IPS-NIHi7 (cell line): ENCODE measurements around the gene DYRK2.

Experiments
- DNase-seq: peaks from one replicate; pipeline ENCODE4 v3.0.0; 2012; ENCODE audit warnings: mixed read lengths; ENCODE audit errors: extremely low spot score

Gene DYRK2

DNA sequence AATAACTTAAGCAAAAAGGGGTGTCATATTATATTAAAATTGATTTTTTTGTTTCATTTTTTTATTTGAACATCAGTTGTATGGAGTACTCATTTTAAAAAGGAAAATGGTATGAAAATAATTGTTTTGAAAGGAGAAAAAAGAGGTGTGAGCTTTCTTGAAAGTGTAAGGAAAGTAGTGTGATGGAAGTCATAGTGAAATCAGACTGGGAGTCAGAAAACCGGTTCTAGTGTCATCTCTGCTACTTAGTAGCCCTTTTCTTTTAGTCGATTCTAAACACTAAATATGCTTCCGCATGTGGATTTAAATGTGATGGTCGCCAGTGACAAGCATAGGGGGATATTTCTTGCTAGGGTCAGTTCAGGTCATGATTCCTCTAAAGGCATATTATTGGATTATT lies 1.8 kb upstream of the DYRK2 start:
- DNase-seq, result no peak

DNA sequence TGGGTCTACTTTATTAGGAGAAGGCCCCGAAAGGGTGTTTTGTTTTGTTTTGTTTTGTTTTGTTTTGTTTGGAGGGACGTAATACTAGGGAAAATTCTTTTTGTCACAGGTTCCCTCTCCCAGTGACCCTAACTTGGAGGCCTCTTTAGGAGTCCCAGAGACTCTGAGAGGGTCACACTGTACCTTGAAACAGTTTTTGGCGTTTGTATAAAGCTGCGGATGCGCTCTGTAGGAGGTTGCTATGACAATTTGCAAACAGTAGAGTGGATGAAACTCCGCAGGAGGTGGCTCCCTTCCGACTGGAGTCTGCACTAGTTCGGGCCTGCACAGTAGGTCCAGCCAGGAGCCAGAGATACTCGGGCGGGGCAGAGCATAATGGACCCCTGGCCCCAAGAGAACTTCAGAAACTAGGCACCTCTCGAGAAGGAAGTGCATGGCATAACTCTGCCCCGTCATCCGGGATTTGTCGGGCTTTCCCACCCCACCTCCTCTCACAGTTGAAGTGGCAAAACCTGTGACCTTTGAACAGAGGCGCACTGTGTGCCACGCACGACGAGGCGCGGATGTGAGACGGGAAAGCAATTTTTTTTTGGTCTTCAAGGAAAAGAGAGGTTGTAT lies 1.3 kb upstream of the DYRK2 start:
- no peak for DNase-seq

DNA sequence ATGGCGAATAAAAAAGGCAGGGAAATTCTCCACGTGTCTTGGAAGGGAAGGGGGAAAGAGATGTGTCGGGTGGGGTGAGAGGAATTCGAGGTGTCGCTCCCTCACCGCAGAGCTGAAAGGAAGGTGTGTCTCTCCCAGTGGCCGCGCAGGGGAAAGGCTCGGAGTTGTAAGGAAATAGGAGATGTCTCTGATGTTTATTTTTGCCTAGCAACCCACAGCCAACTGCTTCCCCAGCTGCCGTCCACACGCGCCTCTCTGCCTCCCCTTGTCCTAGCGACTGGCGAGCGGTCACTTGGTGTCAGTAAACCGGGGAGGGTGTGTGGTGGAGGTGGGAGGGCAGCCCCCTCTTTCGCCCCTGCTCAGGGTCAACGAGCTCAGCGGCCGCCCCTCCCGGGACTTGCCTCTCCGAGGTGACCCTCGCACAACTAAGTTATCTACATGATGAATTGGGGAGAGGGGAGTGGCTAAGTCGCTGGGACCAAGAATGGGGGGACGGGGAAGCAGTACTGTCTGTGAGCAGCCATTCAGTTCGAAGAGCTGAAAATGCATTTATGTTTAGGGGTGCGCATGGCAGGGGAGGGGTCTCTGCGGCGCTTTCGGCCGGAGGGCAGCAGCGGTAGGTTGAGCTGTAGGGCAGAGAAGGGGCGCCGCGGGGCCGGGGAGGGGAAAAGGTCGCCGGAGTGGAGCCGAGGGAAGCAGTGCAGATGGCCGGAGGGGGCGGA lies 585 bp upstream of the DYRK2 start:
- peak; percentile 81 for DNase-seq

DNA sequence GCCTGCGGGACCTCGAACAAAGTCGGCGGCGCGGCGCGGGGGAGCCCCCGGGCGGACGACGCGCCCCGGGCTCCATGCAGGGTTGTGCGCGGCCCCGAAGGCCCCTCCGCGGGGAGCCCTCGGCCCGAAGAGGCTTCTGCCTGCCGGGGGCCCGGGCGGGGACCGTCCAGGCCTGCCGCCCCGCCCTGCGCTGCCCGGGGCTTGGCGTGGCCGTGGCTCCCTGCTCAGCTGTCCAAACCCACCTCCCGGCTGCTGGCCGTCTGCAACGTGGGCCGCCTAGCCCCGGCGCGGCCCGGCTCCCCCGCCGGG lies 670 bp downstream of the DYRK2 start:
- DNase-seq, result no peak

DNA sequence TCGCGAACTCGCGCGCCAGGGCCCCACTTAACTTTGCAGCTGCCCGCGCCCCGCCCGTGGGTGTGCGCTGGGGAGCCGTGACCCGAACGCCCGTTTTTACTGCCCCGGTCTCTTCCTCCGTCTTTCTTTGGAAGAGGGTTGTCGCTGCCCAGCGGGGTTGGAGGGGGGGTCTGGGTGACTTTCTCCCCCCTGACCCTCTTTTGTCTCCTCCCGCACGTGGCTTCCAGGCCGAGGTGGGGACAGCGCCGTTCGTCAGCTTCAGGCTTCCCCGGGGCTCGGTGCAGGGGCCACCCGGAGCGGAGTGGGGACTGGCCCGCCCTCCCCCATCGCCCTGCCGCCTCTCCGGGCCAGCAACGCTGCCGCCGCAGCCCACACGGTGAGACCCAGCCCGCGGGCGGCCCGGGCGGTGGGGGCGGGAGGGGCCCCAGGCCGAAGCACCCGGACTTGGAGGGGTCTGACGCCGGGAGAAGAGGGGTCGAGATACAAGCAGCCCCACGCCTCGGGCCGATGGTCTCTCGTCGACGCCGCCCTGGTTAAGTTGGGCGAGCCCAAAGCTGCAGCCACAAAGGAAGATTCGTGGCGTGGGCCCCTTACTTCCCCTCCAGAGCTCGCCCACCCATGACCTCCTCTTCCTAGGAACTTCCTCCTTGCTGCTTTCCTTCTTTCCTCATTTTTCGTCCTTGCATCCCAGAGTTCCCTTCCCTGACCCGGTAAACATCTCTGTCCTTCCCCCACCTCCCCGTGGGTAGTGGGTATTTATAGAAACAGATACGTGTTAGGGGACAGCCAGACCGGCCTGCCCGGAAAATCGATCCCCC lies 1.2 kb downstream of the DYRK2 start:
- DNase-seq, result no peak

DNA sequence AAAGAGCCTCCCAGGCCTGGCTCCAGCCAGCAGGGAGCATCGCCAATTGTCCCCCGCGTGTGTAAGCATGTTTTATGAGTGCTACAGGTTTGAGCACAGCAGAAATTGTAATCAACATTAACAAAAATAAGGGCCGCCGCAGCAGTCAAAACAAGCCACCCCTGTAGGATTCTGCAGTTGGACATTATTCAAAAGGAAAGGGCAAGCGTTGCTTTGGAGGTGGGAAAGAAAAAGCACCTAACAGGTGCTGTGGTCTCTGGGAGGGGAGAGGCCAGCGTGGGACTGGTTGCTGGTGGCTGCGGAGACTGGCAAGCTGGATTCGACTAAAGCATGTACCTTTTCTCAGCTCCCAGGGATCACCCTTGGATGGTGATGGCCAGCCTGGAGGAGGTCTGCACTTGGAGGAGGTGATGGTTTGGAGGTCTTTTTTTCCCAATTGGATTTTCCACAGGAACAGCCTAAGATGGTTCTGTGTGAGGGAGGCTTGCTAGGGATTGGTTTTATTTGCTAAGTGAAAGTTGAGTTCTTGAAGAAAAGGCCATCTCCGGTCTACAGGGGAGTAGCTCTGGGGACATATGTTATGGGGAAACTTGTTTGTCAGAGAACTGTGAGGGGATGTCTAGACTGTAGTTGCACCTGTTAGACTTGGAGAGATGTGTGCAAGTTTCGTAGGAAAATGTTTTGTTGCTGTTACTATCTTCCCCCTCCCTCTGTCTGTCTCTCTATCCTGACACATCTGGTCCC lies 2.0 kb downstream of the DYRK2 start:
- DNase-seq, result no peak

DNA sequence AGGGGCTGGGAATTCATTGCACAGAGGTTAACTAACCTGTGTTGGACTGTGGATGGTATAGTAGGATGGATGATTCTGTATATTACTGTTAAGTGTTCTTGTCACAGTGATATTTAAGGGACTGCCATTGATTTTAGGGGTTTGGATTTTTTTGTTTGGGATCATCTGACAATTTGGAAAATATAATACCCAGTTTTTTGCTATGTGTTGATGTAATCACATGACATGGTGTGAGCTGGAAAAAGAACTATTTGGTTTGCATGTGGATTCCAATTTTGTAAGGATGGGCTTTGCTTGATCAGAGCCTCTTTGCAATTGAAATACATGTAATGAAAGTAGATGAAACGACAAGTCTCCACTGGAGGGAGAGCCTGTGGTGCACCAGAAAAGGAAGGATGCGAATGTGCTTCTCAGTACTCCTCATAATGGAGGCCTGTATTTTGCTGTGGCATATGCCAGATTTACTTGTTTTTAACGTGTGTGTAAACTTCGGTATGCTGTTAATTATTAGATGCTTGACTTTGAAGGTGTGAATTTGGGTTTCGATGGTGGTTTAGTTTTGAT lies 2.7 kb downstream of the DYRK2 start:
- no peak for DNase-seq

DNA sequence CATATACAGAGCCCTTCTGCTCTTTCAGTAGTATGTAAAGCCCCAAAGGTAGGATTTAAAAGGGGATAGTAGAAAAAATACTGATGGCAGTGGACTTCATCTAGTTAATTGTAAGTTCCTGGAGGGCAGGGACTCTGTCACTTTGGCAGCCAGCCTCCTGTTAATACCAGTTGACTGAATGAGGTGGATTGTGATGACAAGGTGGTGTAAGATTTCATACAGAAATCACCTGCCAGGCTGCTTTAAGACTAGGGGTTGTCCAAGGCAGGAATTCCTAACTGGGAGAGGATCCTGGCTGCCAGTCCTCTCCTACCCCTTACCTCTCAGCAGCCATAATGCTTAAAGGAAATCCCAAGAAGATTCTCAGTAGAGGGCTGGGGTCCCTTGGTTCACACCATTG lies 7.3 kb downstream of the DYRK2 start:
- DNase-seq, result no peak

DNA sequence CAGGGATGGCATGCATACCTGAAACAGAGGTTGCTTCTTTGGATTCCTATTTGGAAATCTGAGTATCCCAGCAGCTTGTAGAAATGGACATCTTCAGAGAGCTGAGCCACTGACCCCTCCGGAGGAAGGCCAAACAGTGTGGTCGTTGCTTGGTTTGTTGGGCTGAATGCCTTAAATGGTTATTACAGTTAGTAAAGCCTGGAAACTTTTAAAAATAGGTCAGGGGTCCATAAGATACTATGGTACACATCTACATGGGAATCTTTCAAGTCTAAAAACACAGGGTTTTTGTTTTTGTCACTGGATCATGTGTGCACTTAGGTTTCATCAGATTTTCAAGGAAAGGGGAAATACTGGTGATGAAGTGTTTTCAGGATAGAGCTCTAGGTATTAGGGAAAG lies 7.7 kb downstream of the DYRK2 start:
- DNase-seq, result no peak

DNA sequence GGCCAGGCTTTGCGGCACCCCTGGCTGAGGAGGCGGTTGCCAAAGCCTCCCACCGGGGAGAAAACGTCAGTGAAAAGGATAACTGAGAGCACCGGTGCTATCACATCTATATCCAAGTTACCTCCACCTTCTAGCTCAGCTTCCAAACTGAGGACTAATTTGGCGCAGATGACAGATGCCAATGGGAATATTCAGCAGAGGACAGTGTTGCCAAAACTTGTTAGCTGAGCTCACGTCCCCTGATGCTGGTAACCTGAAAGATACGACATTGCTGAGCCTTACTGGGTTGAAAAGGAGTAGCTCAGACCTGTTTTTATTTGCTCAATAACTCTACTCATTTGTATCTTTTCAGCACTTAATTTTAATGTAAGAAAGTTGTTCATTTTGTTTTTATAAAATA lies 9.9 kb downstream of the DYRK2 start:
- no peak for DNase-seq

DNA sequence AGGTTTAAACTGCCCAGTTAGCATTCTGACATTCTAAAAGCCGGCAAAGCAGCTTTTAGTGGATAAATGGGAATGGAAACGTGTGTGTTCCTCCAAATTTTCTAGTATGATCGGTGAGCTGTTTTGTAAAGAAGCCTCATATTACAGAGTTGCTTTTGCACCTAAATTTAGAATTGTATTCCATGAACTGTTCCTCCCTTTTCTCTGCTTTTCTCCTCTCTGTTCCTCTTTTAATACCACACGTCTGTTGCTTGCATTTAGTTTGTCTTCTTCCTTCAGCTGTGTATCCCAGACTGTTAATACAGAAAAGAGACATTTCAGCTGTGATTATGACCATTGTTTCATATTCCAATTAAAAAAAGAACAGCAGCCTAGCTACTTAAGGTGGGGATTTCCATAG lies 10.7 kb downstream of the DYRK2 start:
- no peak for DNase-seq

DNA sequence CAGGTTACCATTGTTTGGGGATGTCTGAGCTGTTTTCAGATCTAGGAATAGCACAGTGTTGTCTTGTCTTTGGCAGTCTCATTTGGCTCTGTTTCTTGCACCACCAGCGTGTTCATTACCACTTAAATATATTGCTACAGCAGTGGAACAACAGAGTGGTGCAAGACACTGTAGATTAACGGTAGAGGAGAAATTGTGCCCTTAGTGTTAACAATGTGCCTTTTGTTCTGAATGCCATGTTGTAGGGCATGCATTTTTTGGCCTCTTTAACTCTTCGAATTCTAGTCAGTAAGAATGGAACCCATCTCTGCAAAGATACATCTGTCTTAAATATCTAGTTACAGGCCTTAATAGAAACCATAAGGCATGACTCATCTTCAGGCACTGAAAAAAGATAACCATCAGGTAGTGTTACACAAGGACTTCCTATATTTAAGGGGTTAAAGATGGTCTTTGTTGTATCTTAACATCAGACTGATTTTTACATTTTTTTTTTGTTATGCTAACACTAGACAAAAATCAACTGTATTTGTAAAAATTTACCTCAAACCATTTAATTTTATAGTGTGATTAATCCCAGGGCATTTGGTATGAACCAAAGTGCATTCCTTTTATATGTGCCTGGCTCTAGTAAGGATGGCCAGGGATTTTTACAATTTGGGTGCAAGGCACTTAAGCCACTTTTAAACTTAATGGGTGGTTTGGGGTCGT lies 12.9 kb downstream of the DYRK2 start:
- DNase-seq, result no peak

DNA sequence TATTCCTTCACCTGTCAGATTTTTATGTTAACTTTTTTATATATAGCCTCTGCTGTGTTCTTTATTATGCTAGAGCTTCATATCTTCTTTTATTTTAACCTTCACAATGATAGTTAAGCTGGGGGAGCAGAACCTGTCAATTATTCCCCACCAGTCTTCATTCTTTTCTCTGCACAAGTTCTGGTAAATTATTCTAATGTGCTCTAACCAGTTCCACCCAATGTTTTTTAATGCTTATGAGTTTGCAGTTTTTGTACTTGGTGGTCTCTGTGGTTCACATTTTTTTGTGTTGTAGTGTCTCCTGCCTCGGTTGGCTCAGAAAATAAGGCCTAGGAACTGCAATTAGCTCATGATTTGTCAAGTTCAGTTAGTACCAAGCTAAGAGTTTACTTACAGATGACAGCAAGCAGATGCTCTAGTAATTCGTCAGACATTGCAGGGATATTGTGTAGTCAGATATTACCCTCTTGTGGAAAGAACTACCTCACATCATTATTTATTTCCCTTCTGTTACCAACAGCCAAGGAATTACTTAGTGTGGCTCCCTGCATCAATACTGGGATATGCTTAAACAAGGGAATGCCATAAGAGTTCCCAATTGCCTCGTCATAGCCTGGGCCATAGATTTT lies 14.5 kb downstream of the DYRK2 start:
- no peak for DNase-seq

DNA sequence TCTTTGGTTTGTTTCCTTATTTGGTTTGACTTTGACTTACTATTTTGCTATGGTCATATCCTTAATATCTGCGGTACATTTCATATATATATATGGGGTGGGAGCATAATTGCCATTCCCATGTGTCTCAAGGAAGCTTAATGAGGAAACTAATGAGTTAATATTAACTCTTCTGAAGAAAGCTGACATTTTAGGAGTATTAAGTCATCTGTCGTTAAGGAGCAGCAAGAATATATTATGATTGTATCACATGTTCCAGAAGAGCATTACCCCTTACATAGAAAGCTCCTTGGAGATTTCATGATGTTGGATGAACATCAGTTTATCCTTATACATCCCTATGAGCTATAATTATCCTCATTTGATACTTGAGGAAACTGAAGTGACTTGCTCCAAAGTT lies 15.6 kb downstream of the DYRK2 start:
- no peak for DNase-seq

DNA sequence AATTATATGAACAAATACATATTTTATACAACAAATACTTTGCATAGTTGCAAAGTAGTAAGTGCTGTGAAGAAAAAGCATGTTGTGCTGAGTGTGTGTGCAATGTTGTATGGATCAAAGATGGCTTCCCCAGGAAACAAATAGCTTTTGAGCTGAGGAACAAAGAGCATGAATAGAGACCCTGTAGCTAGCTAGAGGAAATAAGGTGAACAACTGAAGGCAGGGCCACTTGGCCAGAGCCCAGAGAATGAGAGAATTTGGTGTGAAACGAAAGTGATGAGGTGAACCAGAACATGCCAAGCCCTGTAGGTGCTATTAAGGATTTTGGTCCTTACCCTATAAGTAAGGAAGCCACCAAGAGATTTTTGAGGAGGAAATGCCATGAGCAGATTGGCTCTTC lies 17.1 kb downstream of the DYRK2 start:
- no peak for DNase-seq

DNA sequence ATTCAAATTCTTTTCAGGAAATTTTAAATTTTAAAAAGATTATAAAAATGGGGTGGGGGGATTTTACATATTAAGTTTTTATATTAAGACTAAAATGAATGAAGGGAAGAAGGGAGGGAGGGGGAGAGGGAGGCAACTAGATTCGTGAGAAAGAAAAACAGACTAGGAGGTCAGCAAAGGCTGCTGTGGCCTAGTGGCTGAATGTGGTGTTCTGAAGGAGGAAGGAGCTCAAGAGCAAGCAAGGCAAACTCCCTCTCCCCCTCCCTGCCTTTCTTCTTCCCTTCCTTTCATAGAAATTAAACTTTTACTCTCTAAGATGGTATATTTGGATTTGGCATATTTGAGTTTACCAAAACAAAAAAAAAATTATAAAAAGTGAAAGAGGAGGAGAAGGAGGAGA lies 18.1 kb downstream of the DYRK2 start:
- no peak for DNase-seq

DNA sequence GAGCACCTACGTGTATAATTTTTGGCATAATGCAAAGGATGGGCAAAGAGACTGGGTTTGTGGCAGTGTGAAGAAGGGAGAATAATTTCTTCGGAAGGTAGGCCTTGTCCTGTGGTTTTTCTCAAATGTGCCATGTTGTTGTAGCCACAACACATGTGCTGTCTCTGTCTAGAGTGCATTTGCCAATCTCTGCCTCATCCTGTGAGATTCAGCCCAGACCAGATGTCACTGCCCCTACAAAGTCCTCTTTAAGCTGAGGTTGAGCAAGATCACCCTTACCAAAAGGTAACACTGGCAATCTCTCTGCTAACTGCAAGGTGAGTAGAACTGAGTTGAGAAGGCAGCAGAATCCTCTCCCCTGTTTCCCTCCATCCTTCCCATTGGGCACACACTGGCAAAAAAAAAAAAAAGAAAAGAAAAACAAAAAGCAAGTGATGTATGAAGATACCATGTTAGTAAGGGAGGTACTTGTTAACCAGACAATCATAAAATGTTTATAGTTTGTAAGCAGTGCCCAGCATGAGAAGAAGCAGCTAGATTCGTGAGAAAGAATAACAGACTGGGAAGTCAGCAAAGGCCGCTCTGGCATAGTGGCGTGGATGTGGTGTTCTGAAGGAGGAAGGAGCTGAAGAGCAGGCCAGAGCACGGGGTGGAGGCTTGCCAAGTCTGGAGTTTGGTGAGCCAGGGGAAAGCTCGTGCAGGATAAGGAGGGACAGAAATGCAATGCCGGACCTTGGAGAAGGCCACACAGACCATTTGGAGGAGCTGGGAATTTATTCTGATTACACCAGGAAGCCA lies 18.9 kb downstream of the DYRK2 start:
- no peak for DNase-seq

DNA sequence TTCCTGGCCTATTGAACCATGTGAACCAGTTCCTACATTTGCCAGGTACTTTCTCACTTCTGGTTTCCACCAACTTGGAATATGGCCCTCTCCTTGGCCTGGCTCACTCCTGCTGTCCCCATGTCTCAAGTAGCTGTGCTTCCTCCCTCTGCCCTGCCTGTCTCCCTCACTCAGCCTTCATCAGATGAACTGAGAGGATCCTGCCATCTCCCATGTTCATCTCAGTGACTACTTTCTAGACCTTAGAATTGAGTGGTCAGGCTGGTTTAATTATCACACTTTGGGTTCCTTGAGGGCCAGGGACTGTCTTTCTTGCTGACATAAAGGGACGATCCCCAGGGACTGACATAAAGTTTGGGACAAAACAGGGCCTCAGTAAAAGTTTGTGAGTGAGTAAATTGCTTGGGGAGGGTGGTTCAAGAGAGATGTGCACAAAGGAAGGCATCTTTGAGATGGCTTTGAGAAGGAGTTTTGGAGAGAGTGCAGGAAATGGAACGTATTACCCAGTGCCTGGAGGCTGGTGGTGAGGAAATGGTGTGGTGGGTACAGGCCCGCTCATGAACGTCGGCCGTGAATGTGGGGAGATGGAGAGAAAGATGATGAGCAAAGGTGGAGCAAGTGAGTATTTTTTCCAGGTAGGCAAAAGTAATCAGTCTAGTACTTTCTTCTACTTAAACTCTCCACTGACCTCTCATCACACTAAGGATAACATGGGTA lies 20.8 kb downstream of the DYRK2 start:
- DNase-seq, result no peak

DNA sequence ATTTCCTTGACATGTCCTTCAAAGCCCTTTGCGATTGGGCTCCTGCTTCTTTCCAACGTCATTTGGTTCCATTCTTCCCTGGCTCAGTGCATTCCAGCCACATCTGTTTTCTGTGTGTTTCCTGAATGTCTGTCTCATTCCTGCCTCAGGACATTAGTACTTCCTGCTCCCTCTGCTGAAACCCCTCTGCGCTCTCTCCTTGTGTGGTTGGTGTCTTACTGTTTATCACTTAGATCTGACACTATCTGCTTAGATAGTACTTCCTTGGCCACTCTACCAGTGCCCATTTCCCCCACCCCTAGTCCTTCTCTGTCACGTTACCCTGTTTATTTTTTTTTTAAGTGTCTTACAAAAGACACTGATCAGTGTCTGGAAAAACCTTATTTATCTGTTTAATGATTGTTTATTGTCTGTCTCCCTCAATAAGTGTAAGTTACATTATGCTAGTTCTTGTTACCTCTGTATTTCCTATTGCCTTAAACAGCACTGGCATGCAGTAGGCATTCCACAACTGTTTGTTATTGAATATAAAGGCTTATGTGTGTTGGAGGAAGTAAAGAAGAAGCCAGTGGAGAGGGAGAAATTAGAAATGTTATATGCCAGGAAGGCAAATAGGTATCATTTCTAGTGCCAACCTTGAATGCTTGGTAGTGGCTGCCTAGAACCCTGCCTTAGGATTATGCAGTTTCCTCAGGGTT lies 21.5 kb downstream of the DYRK2 start:
- no peak for DNase-seq
